22Rv1 (cell line): ENCODE measurements around the gene DNASE1L1.

Experiments used
- ZFX ChIP-seq: fragments of 450-650 bp; IDR thresholded peaks from 2 replicates; pipeline ENCODE4 v1.6.1; 2017; ENCODE audit warnings: antibody characterized with exemption, borderline replicate concordance
- TF ChIP-seq, protein P1 (sequence below): fragments of 450-650 bp; IDR thresholded peaks from 2 replicates; pipeline ENCODE4 v1.5.1; 2017; ENCODE audit warnings: mild to moderate bottlenecking

DNA sequence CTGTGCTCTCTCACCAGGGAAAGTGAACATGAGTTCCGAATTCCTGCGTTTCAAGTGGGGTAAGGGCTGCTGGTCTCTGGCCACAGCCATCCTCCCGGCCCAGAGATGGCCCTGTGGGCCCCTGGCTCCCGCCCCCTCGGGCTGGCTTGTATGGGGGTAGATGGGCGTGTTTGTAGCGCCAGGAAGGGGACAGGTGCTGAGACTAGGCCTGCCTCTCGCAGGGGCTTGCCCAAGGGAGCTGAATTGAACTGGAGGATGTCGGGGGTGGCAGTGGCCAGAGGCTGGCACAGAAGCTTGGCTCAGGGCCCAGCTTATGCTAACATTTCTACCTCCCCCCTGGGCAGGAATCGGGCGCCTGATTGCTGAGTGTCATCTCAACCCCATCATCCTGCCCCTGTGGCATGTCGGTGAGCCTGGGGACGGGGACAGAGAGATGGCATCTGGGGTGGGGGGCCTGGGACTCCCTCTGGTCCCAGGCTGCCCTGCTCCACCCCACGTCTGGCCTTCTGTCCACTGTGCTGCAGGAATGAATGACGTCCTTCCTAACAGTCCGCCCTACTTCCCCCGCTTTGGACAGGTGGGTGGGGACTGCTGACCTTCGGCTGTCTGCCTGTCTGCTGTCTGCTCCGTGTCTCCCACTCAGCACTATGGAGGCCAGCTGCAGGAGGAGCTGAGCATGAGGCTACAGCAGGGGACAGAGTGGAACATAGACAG, 10.8 kb upstream of the DNASE1L1 start:
- TF ChIP-seq, protein P1, sequence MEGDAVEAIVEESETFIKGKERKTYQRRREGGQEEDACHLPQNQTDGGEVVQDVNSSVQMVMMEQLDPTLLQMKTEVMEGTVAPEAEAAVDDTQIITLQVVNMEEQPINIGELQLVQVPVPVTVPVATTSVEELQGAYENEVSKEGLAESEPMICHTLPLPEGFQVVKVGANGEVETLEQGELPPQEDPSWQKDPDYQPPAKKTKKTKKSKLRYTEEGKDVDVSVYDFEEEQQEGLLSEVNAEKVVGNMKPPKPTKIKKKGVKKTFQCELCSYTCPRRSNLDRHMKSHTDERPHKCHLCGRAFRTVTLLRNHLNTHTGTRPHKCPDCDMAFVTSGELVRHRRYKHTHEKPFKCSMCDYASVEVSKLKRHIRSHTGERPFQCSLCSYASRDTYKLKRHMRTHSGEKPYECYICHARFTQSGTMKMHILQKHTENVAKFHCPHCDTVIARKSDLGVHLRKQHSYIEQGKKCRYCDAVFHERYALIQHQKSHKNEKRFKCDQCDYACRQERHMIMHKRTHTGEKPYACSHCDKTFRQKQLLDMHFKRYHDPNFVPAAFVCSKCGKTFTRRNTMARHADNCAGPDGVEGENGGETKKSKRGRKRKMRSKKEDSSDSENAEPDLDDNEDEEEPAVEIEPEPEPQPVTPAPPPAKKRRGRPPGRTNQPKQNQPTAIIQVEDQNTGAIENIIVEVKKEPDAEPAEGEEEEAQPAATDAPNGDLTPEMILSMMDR, result no peak
- TF ChIP-seq ZFX, result no peak
